H9 (cell line): ENCODE results near the gene GRID2IP. TPM values are rescaled to one million over a fixed set of nuclear protein-coding genes. Genes with fewer than 3 reads are reported as not detected.

Experiments used
- DNase-seq: peaks from one replicate; pipeline ENCODE4 v3.0.0-alpha.2; 2017
- H2AFZ ChIP-seq: one replicate; pipeline ENCODE4 v1.6.1; 2013; ENCODE audit warnings: mild to moderate bottlenecking, low read length, control low read depth, moderate library complexity
- H2AK5ac ChIP-seq: 2 replicates; pipeline ENCODE4 v1.6.1; 2013; ENCODE audit warnings: low read length, control low read depth, mixed read lengths; ENCODE audit not compliant: insufficient read length
- H2BK120ac ChIP-seq: one replicate; pipeline ENCODE4 v1.6.1; 2013; ENCODE audit warnings: low read depth, mild to moderate bottlenecking, low read length, control low read depth, inconsistent platforms; ENCODE audit not compliant: poor library complexity, severe bottlenecking
- H2BK12ac ChIP-seq: 2 replicates; pipeline ENCODE4 v1.6.1; 2013; ENCODE audit warnings: low read length, control low read depth, mixed read lengths, low read depth; ENCODE audit not compliant: insufficient read length
- H2BK15ac ChIP-seq: 2 replicates; pipeline ENCODE4 v1.6.1; 2013; ENCODE audit warnings: low read depth, low read length, control low read depth
- H2BK20ac ChIP-seq: one replicate; pipeline ENCODE4 v1.6.1; 2013; ENCODE audit warnings: low read depth, mild to moderate bottlenecking, low read length, control low read depth, inconsistent platforms; ENCODE audit not compliant: poor library complexity, severe bottlenecking
- H2BK5ac ChIP-seq: 2 replicates; pipeline ENCODE4 v1.6.1; 2013; ENCODE audit warnings: low read length, control low read depth, mixed read lengths; ENCODE audit not compliant: insufficient read length
- H3K14ac ChIP-seq: 2 replicates; pipeline ENCODE4 v1.6.1; 2013; ENCODE audit warnings: low read length, control low read depth; ENCODE audit not compliant: insufficient read depth
- H3K18ac ChIP-seq: 2 replicates; pipeline ENCODE4 v1.6.1; 2013; ENCODE audit warnings: low read depth, mild to moderate bottlenecking, mixed read lengths, low read length, control low read depth; ENCODE audit not compliant: insufficient read length
- H3K23ac ChIP-seq: 2 replicates; pipeline ENCODE4 v1.6.1; 2013; ENCODE audit warnings: low read length, control low read depth, mixed read lengths, low read depth; ENCODE audit not compliant: insufficient read length
- H3K23me2 ChIP-seq: 2 replicates; pipeline ENCODE4 v1.6.1; 2013; ENCODE audit warnings: low read depth, mild to moderate bottlenecking, mixed read lengths, low read length, control low read depth; ENCODE audit not compliant: insufficient read length, poor library complexity, severe bottlenecking
- H3K27ac ChIP-seq: 2 replicates; pipeline ENCODE4 v1.5.1; 2013; ENCODE audit warnings: low read length, control low read depth, mixed read lengths, low read depth; ENCODE audit not compliant: insufficient read length
- H3K27me3 ChIP-seq: 2 replicates; pipeline ENCODE4 v1.6.1; 2013; ENCODE audit warnings: low read length, control low read depth, inconsistent platforms; ENCODE audit not compliant: insufficient read depth
- H3K4ac ChIP-seq: 2 replicates; pipeline ENCODE4 v1.6.1; 2013; ENCODE audit warnings: low read depth, mild to moderate bottlenecking, control low read depth, inconsistent platforms, low read length, moderate library complexity
- H3K4me1 ChIP-seq: 2 replicates; pipeline ENCODE4 v1.6.1; 2013; ENCODE audit warnings: low read length, control low read depth, inconsistent platforms; ENCODE audit not compliant: insufficient read depth
- H3K4me2 ChIP-seq: 2 replicates; pipeline ENCODE4 v1.6.1; 2013; ENCODE audit warnings: low read length, control low read depth, mixed read lengths; ENCODE audit not compliant: insufficient read length, insufficient read depth
- H3K56ac ChIP-seq: 2 replicates; pipeline ENCODE4 v1.6.1; 2013; ENCODE audit warnings: low read depth, mild to moderate bottlenecking, mixed read lengths, low read length, control low read depth; ENCODE audit not compliant: insufficient read length
- H3K79me1 ChIP-seq: 2 replicates; pipeline ENCODE4 v1.6.1; 2013; ENCODE audit warnings: low read depth, mild to moderate bottlenecking, moderate library complexity, low read length, control low read depth, inconsistent platforms; ENCODE audit not compliant: insufficient read depth, poor library complexity, severe bottlenecking
- H3K79me2 ChIP-seq: 2 replicates; pipeline ENCODE4 v1.6.1; 2013; ENCODE audit warnings: low read length, control low read depth, inconsistent platforms; ENCODE audit not compliant: insufficient read depth
- H3K9ac ChIP-seq: 2 replicates; pipeline ENCODE4 v1.6.1; 2013; ENCODE audit warnings: low read length, control low read depth, mixed read lengths; ENCODE audit not compliant: insufficient read length; ENCODE audit errors: extremely low read depth
- H3K9me3 ChIP-seq: one replicate; pipeline ENCODE4 v1.6.1; 2013; ENCODE audit warnings: low read depth, low read length, inconsistent platforms; ENCODE audit not compliant: control insufficient read depth
- H3T11ph ChIP-seq: one replicate; pipeline ENCODE4 v1.6.1; 2013; ENCODE audit warnings: mild to moderate bottlenecking, low read length, control low read depth, inconsistent platforms
- H4K20me1 ChIP-seq: one replicate; pipeline ENCODE4 v1.6.1; 2013; ENCODE audit not compliant: control insufficient read depth, insufficient read length, insufficient read depth
- H4K5ac ChIP-seq: 2 replicates; pipeline ENCODE4 v1.6.1; 2013; ENCODE audit warnings: low read depth, mild to moderate bottlenecking, mixed read lengths, low read length, control low read depth; ENCODE audit not compliant: insufficient read length
- H4K8ac ChIP-seq: replicated peaks from 2 replicates; pipeline ENCODE4 v1.6.1; 2013; ENCODE audit warnings: low read length, control low read depth, mixed read lengths, low read depth; ENCODE audit not compliant: insufficient read length
- H4K91ac ChIP-seq: 2 replicates; pipeline ENCODE4 v1.6.1; 2013; ENCODE audit warnings: low read depth, mild to moderate bottlenecking, moderate library complexity, mixed read lengths, low read length, control low read depth; ENCODE audit not compliant: insufficient read length
- H3K27ac Mint-ChIP-seq, 3 experiments: 2 replicates in 2 of 3; 3 replicates in 1 of 3; pipeline ENCODE4 v1.8.0; 2020 to 2021; ENCODE audit warnings: mixed read lengths in 3 of 3, mild to moderate bottlenecking in 1 of 3, moderate library complexity in 1 of 3
- H3K27me3 Mint-ChIP-seq: 2 replicates; pipeline ENCODE4 v1.8.0; 2021; ENCODE audit warnings: low read depth, mild to moderate bottlenecking, moderate library complexity, mixed read lengths
- H3K36me3 Mint-ChIP-seq, 3 experiments: 2 replicates in 2 of 3; 3 replicates in 1 of 3; pipeline ENCODE4 v1.8.0; 2020 to 2021; ENCODE audit warnings: low read depth in 3 of 3, mixed read lengths in 3 of 3; ENCODE audit not compliant: insufficient read depth in 1 of 3
- H3K4me1 Mint-ChIP-seq, 2 experiments: 2 replicates each; pipeline ENCODE4 v1.8.0; 2020; ENCODE audit warnings: mixed read lengths in 2 of 2
- H3K4me3 Mint-ChIP-seq, 2 experiments: 2 replicates in 1 of 2; 3 replicates in 1 of 2; pipeline ENCODE4 v1.8.0; 2020 to 2021; ENCODE audit warnings: mild to moderate bottlenecking in 2 of 2, mixed read lengths in 2 of 2, moderate library complexity in 1 of 2
- H3K9me3 Mint-ChIP-seq, 2 experiments: 2 replicates in 1 of 2; 3 replicates in 1 of 2; pipeline ENCODE4 v1.8.0; 2020; ENCODE audit warnings: mild to moderate bottlenecking in 2 of 2, mixed read lengths in 2 of 2, moderate library complexity in 1 of 2
- CTCF ChIP-seq: fragments of 200-600 bp; sonication (generic); conservative IDR thresholded peaks from 3 replicates; pipeline ENCODE4 v1.8.0; 2021; ENCODE audit warnings: antibody characterized with exemption, mild to moderate bottlenecking
- WGBS: extraction: QIAGEN DNeasy Blood & Tissue Kit; methylation state at CpG from one replicate; pipeline ENCODE4 v1.1.7; 2013; ENCODE audit warnings: missing lambda C conversion rate, low lambda C conversion rate, mixed read lengths; ENCODE audit not compliant: insufficient read length; ENCODE audit errors: extremely low coverage; 5-methylcytosine and 5-hydroxymethylcytosine counted together
- total RNA-seq: library from RNA; stranded (reverse); gene quantifications from 2 replicates; pipeline ENCODE4 v1.2.1, GENCODE V29; 2021

GRID2IP gene
- total RNA-seq, 1 experiment from 2014 or later: 1.7 TPM

GRCh38 chr7:6563936-6564770 lies 12.9 kb upstream of the GRID2IP start:
- no peak overlapping the region for H2BK15ac ChIP-seq
- H4K5ac ChIP-seq: no peak overlapping the region
- no peak overlapping the region for H3K23ac ChIP-seq
- no peaks in the 10 kb centered on the region for H3K79me2 ChIP-seq
- no peaks in the 10 kb centered on the region for H3K9me3 Mint-ChIP-seq
- H3K4ac ChIP-seq: no peak overlapping the region
- peaks cover 4% of the 10 kb centered on the region for H3K27me3 Mint-ChIP-seq
- no peaks in the 10 kb centered on the region; the same call in 1 of the 2 replicates for H3K4me1 ChIP-seq
- H2AK5ac ChIP-seq: no peak overlapping the region
- H3K56ac ChIP-seq: no peak overlapping the region
- no peak for DNase-seq
- no peak overlapping the region for H3K27ac Mint-ChIP-seq
- H3K23me2 ChIP-seq: no peaks in the 10 kb centered on the region
- no peak overlapping the region for H2BK20ac ChIP-seq
- no peaks in the 10 kb centered on the region for H4K20me1 ChIP-seq
- no peak overlapping the region for H3K18ac ChIP-seq
- H3K27me3 ChIP-seq: no peaks in the 10 kb centered on the region
- H3T11ph ChIP-seq: no peak overlapping the region
- H3K79me1 ChIP-seq: no peaks in the 10 kb centered on the region
- H3K36me3 Mint-ChIP-seq: no peaks in the 10 kb centered on the region
- no peak overlapping the region for H3K9ac ChIP-seq
- H3K27ac ChIP-seq: no peak overlapping the region
- no peak overlapping the region for H2BK12ac ChIP-seq
- no peaks in the 10 kb centered on the region for H3K9me3 ChIP-seq
- H4K8ac ChIP-seq: no peak overlapping the region
- H2BK120ac ChIP-seq: no peak overlapping the region
- no peak overlapping the region for H3K4me2 ChIP-seq
- H4K91ac ChIP-seq: no peak overlapping the region
- H3K4me3 Mint-ChIP-seq: no peak overlapping the region
- peaks cover 8 to 12% of the 10 kb centered on the region in 2 experiments for H3K4me1 Mint-ChIP-seq
- WGBS: no CpG with 5 or more reads among the region's 12 CpGs
- no peak for TF ChIP-seq CTCF
- no peak overlapping the region for H2AFZ ChIP-seq
- no peak overlapping the region for H3K14ac ChIP-seq
- no peak overlapping the region for H2BK5ac ChIP-seq
